HG03558 (cell line): ENCODE measurements around the gene YPEL3.
"Not testable (repeated sequence)": the region's sequence is repeated elsewhere in the genome, so short reads cannot be mapped to it uniquely, and the experiment has no call there.

Experiments used
- ATAC-seq: cut with Tn5 transposase; IDR thresholded peaks from one replicate; pipeline ENCODE4 v1.9.1; 2021; ENCODE audit warnings: moderate number of reproducible peaks; ENCODE audit not compliant: unreplicated experiment; ENCODE audit errors: extremely low read depth

The YPEL3 gene, protein sequence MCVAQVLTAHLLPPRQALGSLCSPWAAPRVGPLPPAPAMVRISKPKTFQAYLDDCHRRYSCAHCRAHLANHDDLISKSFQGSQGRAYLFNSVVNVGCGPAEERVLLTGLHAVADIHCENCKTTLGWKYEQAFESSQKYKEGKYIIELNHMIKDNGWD

DNA sequence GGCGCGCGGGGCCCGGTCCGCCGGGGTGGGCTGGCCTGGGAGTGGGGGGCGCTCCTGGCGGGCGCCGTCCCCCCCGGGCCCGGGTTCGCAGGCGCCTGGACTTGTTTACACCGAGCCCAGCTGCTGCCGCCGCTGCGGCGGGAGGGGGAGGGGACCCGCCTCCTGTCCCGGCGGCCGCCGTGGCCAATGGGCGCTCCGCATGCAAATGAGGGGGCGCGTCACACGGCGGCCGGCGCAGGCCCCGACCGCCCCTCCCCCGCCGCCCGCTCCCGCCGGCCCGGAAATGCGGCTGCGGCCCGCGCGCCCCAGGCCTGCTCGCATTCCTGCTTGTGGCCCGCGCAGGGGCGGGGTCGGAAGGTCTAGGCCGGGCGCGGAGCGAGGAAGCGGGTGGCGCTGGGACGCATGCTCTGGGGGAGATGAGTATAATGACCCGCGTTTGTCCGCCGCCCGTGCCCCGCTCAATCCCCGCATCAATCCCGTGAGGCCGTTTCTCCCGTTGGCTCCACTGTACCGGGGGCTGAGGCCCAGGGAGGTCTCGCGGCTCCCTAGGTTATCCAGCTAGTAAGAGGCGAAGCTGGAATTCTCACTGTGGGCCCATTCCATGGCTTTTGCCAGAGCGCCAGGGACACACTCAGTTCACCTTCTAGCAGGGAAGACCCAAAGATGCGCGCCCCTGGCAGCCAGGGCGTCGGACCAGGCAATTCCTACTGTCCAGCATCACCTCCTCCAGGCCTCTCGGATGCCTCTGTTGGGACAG lies at the start of gene YPEL3:
Gene YPEL3, minus strand, starts transcription at position 109 of the 757 bp plus-strand sequence. CDS start 731 bp downstream, outside the sequence.
- no peak for ATAC-seq

DNA sequence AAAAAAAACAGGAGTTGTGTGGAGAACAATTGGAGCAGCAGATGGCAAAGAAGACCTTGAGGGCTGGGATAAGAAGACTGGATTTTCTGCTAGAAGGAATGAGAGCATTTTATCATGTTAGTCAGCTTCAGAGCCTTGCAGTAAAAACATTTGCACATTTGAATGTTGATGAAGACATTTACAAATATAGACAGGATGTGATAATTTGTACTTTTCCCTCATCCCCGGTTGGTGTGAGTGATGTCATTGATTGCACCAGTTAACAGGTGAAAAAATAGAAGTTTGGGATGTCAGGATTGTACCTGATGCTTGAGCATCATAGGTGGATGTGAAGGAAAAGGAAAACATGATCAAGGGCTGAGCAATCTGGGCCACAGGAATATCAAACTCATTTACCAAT lies 49.6 kb upstream of the YPEL3 start:
- ATAC-seq, result no peak

DNA sequence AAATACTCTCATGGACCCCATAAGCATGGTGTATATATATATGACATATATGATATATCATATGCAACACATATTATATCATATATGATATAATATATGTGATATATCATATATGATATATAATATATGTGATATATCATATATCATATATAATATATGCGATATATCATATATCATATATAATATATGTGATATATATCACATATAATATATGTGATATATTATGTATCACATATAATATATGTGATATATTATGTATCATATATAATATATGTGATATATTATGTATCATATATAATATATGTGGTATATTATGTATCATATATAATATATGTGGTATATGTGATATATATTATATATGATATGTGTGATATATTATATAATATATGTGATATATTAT lies 48.9 kb upstream of the YPEL3 start:
- ATAC-seq, result no peak

DNA sequence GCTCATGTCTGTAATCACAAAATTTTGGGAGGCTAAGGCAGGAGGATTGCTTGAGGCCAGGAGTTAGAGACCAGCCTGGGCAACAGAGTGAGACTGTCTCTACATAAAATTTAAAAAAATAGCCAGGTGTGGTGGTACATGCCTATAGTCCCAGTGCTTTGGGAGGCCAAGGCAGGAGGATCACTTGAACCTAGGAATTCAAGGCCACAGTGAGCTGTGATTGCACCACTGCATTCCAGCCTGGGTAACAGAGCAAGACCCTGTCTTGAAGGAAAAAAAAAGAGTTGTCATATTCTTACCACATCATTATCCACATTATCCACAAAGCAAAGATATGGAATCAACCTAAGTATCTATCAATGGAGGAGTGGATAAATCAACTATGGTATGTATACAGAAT lies 48.0 kb upstream of the YPEL3 start:
- ATAC-seq, result no peak

DNA sequence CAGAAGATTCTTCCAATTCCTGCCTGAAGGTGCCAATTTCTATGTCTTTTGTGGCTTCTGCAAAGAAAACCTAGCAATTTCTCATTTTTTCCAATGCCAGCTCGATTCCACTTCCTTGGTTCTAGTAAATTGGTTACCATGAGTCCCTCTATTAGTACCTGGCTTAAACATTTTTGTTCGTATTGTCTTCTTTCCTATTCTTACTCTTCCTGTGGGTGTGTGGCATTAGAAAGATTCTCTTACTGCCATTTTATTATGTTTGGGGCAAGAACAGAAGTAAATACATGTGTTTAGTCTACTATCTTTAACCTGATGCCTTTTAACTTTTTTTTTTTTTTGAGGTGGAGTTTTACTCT lies 47.3 kb upstream of the YPEL3 start:
- no peak for ATAC-seq

DNA sequence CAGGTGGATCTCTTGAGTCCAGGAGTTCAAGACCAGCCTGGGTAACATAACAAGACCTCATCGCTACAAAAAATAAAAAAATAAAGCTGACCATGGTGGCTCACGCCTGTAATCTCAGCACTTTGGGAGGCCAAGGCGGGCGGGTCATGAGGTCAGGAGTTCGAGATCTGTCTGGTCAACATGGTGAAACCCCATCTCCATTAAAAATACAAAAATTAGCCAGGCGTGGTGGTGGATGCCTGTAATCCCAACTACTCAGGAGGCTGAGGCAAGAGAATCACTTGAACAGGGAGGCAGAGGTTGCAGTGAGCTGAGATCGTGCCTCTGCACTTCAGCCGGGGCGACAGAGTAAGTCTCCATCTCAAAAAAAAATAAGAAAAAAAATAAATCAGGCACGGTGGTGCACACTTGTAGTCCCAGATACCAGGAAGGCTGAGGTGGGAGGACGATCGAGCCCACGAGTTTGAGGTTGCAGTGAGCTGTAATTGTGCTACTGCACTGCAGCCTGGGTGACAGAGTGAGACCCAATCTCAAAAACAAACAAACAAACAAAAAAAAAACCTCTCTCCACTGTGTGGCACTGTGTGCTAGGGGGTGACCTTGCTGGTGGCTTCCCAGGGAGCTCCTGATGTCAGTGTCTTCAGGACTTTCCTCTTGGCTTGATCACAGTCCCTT lies 46.8 kb upstream of the YPEL3 start:
- ATAC-seq, result no peak

DNA sequence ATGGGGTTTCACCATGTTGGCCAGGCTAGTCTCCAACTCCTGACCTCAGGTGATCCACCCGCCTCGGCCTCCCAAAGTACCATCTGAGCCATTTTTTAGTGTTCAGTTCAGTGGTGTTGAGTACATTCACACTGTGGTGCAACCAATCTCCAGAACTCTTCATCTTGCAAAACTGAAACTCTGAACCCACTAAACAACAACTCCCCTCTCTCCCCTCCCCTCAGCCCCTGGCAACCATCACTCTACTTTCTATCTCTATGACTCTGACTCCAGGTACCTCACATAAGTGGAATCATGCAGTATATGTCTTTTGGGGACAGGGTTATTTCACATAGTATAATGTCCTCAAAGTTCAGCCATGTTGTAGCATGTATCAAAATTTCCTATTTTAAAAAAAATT lies 45.7 kb upstream of the YPEL3 start:
- no peak for ATAC-seq

DNA sequence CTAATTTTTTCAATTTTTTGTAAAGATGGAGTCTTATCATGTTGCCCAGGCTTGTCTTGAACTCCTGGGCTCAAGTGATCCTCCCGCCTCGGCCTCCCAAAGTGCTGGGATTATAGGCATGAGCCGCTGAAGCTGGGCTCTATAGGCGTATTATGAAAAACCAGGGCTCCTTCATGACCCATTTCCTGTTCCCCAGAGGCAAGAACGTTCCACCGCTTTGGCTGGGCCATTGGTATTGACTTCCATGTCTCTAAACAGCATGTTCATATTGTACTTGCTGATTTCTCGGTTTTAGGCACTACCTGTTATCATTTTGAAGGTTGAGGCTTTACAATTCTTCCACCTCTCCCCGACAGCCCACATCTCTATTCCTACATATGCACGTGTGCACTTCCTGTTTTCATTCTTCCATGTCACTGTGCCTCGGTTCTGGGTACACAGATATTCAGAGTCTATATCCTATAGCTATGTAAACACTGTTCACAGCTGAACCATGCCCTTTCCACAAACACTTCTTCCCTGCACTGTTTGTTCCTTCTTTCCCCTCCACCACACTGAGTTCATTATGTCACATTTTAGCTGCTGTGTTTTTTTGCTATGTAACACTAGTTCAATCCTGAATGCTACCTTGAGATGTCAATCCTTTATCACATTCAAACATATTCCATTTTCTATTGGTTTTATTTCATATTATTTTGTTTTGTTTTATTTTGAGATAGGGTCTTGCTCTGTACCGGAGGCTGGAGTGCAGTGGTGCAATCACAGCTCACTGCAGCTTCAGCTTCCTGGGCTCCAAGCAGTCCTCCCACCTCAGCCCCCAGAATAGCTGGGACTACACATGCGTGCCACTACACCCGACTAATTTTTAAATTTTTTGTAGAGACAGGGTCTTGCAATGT lies 43.8 kb upstream of the YPEL3 start:
- ATAC-seq, result no peak

DNA sequence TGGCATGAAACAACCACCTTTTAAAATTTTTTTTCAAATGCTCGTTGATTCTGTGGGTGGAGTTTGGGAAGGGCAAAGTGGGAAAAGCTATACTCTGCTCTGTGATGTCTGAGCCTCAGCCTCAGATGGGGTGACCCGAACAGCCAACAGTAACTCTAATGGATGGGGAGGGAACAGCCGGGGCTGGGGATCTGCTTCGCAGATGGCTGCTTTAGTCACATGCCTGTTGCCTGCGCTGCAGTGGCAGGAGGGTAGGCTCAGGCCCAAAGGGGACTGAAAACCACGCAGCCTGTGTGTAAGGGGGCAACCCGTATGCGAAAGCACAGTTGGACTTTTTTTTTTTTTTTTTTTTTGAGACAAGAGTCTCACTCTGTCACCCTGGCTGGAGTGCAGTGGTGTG lies 41.9 kb upstream of the YPEL3 start:
- ATAC-seq, result no peak

DNA sequence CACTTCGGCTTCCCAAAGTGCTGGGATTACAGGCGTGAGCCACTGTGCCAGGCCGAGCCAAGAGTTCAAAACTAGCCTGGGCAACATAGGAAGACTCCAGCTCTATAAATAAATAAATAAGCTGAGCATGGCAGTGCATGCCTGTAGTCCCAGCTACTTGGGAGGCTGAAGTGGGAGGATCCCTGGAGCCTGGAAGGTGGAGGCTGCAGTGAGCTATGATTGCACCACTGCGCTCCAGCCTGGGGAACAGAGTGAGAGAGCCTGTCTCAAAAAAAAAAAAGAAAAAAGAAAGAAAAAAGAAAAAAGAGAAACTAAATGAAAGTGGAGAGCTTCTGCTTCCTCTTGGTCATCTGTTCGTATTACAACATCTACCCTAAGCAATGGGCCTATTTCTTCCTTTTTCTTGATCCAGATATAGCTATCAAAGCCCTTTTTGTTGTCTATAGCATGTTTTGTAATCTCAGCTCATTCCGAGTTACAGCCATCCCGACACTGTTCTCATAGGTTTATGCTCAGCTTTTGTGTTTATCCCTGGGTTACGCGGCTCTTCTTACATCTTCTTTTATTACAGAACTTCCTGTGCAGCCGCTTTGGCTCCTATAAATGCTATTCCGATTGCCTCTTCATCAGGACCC lies 41.1 kb upstream of the YPEL3 start:
- ATAC-seq, result no peak

DNA sequence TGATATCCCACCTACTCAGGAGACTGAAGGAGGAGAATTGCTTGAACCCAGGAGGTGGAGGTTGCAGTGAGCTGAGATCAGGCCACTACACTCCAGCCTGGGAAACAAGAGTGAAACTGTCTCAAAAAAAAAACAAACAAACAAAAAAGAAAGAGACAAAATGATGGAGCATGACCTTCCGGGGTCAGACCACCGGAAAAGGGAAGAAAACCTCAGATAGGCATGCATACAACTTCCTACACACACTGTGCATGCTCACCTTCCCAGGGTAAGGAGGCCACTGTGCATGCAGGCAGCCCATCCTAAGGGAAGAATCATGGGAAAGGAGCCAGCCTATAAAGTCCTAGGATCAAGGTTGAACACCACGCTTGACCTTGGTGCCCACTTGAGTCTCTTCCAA lies 36.6 kb upstream of the YPEL3 start:
- no peak for ATAC-seq

DNA sequence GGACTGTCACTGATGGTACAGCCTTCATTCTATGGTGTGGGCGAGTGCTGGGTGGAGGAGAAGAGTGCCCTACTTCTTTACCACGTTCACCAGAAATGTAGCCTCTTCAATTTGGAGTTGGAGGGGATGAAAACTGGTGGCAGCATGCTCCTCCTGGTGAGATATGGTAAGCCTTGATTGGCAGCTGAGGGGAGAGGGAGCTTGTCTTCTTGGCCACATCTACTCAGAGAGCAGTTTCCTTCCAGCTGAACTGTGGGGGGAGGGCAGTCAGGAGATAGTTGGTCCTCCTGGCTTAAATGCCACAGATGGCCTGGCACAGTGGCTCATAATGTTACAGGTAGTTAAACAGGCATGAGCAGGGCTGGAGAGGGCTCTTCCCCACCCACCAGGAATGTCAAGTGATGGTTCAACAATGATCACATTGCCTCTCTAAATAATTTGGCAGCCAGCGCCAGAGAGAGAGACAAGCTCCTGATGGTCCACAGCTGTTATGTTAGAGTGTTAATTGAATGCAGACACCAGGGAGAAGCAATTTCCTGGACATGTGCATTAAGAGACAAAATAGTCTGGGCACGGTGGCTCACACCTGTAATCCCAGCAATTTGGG lies 36.0 kb upstream of the YPEL3 start:
- ATAC-seq, result no peak

DNA sequence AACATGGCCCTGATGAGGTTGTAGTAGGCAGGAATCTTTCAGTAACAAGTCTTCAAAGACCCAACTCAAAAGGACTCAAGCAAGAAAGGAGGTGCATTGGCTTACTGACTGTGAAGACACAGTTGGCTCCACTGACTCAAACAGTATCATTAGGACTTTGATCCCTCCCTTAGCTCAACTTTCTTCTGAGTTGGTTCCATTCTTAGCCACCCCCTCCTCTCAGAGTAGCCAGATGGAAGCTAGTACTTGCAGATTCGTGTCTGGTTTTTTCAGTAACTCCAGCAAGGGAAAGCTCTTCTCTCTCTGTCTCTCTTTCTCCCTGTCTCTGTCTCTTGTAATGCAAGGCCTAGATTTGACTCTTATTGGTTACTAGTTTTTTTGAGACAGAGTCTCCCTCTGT lies 32.0 kb upstream of the YPEL3 start:
- no peak for ATAC-seq

DNA sequence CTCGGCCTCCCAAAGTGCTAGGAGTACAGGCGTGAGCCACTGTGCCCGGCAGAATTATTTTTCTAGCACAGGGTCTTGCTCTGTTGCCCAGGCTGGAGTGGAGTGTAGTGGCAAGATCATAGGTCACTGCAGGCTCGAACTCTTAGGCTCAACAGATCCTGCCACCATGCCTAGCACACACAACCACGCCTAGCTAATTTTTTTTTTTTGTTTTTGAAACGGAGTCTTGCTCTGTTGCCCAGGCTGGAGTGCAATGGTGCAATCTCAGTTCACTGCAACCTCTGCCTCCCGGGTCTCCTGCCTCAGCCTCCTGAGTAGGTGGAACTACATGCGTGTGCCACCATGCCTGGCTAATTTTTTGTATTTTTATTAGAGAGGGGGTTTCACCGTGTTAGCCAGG lies 29.7 kb upstream of the YPEL3 start:
- not testable (repeated sequence) for ATAC-seq

DNA sequence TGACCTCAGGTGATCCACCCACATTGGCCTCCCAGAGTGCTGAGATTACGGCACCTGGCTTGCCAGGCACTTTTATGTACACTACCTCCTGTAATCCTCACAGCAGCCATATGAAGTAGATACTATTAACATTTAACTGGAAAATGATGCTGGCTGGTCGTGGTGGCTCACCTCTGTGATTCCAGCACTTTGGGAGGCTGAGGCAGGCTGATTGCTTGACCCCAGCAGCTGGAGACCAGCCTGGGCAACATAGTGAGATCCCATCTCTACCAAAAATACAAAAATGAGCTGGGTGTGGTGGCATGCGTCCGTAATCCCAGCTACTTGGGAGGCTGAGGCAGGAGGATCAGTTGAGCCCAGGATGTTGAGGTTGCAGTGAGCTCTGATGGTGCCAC lies 29.0 kb upstream of the YPEL3 start:
- no peak for ATAC-seq

DNA sequence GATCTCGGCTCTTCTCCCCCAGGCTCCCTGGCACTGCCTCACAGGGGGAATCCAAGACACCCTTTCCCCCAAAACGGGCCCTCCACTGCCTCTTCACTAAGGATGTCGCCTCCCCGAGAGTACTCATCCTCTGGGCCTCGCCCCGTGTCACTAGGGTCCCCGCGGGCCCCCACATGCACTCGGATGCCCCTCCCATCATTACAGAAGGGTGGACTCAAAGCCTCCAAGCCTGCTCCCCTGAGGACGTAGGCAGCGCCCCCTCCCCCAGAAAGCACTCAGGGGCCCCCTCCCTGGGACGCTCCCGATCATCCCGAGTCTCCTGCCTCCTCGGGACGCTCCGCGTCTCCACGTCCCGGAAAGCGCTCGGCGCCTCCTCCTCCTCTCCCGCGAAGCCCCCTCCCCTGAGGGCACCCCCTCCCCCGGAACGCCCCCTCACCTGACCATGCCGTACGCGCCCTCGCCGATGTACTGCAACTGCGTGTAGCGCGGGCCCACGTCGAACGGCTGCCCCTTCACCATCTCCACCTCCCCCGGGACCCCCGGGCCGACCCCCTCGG lies 26.7 kb upstream of the YPEL3 start:
- no peak for ATAC-seq

DNA sequence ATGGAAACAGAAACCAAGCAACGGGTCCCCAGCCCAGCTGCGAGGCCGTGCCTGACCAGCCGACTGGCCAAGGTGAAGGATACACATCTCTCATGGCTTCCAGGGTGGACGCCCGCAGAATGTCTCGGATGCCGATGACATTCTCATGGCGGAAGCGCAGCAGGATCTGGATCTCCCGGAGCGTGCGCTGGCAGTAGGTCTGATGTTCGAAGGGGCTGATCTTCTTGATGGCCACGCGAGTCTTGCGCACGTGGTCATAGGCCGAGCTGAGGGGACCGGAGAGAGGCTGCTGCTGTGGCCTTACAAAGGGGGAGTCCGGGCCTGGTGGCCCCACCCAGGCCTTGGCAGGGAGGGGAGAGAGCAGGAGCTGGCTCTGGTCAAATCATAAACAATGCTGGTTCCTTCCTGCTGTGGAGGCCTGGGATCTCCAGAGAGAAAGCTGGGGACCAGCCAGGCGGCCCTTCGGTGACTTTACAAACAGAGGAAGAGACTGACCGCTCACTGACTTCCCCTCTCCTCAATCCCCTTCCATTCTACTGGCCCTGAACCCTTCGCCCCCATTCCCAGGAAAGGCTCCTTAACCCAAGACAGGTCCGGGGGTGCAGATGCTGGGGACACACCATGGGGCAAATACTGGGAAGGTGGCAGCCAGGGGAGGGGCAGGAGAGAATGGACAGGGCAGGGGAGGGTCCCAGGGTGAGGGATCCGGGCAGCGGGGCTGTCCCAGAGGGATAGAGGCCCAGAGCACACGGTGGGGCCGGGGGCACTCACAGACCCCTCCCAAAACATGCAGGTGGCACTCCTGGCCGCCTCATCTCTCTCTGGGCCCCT lies 25.9 kb upstream of the YPEL3 start:
- no peak for ATAC-seq

DNA sequence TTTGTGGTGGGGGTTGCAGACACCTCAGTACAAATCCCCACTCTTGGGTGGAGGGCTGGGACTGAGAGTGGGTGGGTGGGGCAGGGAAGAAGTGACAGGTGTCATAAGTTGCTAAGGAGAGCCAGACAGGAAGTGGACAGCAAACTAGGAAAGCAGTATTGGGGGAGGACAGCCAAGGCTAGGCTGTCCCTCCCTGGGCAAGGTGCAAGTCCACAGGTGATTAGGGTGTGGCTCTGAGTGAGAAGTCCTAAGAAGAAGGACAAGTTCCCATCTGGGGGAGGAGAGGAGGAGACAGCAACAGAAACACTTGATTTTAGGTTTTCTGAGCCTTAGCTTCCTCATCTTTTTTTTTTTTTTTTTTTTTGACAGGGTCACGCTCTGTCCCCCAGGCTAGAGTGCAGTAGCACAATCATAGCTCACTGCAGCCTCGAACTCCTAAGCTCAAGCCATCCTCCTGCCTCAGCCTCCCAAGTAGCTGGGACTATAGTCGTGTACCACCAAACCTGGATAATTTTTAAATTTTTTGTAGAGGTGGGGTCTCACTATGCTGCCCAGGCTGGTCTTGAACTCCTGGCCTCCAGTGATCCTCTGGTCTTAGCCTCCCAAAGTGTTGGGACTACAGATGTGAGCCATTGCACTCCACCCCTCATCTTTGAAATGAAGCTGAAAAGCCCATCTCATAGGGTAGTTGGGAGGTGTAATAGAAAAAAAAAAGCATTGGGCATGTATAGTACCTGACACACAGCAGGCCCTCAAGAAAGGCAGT lies 24.5 kb upstream of the YPEL3 start:
- ATAC-seq, result no peak
